Measurements from ENCODE around the gene GID4.

GID4 gene

GRCh38 chr17:18035704-18036103, 3.5 kb upstream of the GID4 start:
- DNase-seq (ENCODE audit: low read depth): no peak
- no peak overlapping the region for H3K4me3 ChIP-seq (ENCODE audit: low read depth, low read length)
- no peak for TF ChIP-seq CTCF (IDR thresholded peaks at IDR 0.05; ENCODE audit: insufficient read depth, low read depth, low read length, missing control alignments)

- no peak for DNase-seq (ENCODE audit: low read depth)
- peak overlapping the region; percentile 82; the same call in 1 of the 2 replicates for H3K4me3 ChIP-seq (ENCODE audit: low read depth, low read length)
- TF ChIP-seq CTCF (IDR thresholded peaks at IDR 0.05; ENCODE audit: insufficient read depth, low read depth, low read length, missing control alignments): no peak
Measured at GRCh38 chr17:18037486-18037885, 1.7 kb upstream of the GID4 start.

- no peak for TF ChIP-seq CTCF (IDR thresholded peaks at IDR 0.05; ENCODE audit: insufficient read depth, low read depth, low read length, missing control alignments)
- H3K4me3 ChIP-seq (ENCODE audit: low read depth, low read length): peak overlapping the region; percentile 82
- DNase-seq (ENCODE audit: low read depth): peak; percentile 56
Measured at GRCh38 chr17:18038149-18038850, 908 bp upstream of the GID4 start.

- TF ChIP-seq CTCF (IDR thresholded peaks at IDR 0.05; ENCODE audit: insufficient read depth, low read depth, low read length, missing control alignments): no peak
- DNase-seq (ENCODE audit: low read depth): peak; percentile 56
- peak overlapping the region; percentile 75 for H3K4me3 ChIP-seq (ENCODE audit: low read depth, low read length)
Measured at GRCh38 chr17:18039535-18040260, 490 bp downstream of the GID4 start.

- no peak for TF ChIP-seq CTCF (IDR thresholded peaks at IDR 0.05; ENCODE audit: insufficient read depth, low read depth, low read length, missing control alignments)
- H3K4me3 ChIP-seq (ENCODE audit: low read depth, low read length): peak overlapping the region; percentile 75
- peak; percentile 13 for DNase-seq (ENCODE audit: low read depth)
Measured at GRCh38 chr17:18040261-18040858, 1.2 kb downstream of the GID4 start.

- H3K4me3 ChIP-seq (ENCODE audit: low read depth, low read length): no peak overlapping the region
- DNase-seq (ENCODE audit: low read depth): no peak
Measured at GRCh38 chr17:18041776-18042175, 2.6 kb downstream of the GID4 start.

More at GRCh38 chr17:18041776-18042175, 2.6 kb downstream of the GID4 start:
- no peak for TF ChIP-seq CTCF (IDR thresholded peaks at IDR 0.05; ENCODE audit: insufficient read depth, low read depth, low read length, missing control alignments)
